ENCODE results near the gene GAL3ST1. TPM values are rescaled to one million over a fixed set of nuclear protein-coding genes. Genes with fewer than 3 reads are reported as not detected.
"Not testable (repeated sequence)": the region's sequence is repeated elsewhere in the genome, so short reads cannot be mapped to it uniquely, and the experiment has no call there.

Gene GAL3ST1
- total RNA-seq, 1 donor from 2014 or later = 4.3 TPM

- Histone ChIP-seq H3K9me3 (ENCODE audit: low read depth) (no peaks in the 10 kb centered on the region), H3K36me3 (no peaks in the 10 kb centered on the region), H3K27me3 (no peaks in the 10 kb centered on the region), H3K27ac (no peak overlapping the region), H2AFZ (replicated peaks) (no peak overlapping the region), H3K79me2 (ENCODE audit: low read depth) (no peaks in the 10 kb centered on the region), H4K20me1 (ENCODE audit: low read depth) (no peaks in the 10 kb centered on the region), H3K4me2 (no peak overlapping the region), H3K4me3 (no peak overlapping the region), H3K4me1 (peaks cover 3% of the 10 kb centered on the region), H3F3A (ENCODE audit: low read depth) (no peaks in the 10 kb centered on the region), H3K9ac (no peak overlapping the region)
- no peak for DNase-seq (ENCODE audit: low spot score)
- Mint-ChIP-seq H3K27me3 (ENCODE audit: insufficient read depth, low read depth) (peaks cover 2% of the 10 kb centered on the region), H3K27ac (no peak overlapping the region), H3K4me3 (no peak overlapping the region), H3K9me3 (no peaks in the 10 kb centered on the region), H3K36me3 (no peaks in the 10 kb centered on the region), H3K4me1 (peaks cover 16% of the 10 kb centered on the region)
- no peak for TF ChIP-seq EZH2 (IDR thresholded peaks at IDR 0.05)
- TF ChIP-seq EZH2phosphoT487 (IDR thresholded peaks at IDR 0.05) = no peak
- TF ChIP-seq CTCF (IDR thresholded peaks at IDR 0.05) = no peak
Observed at GRCh38 chr22:30561402-30562189, 12.9 kb downstream of the GAL3ST1 start.

- not testable (repeated sequence) for H4K20me1 ChIP-seq (ENCODE audit: low read depth); H3K4me3 Mint-ChIP-seq; H3K27me3 Mint-ChIP-seq (ENCODE audit: insufficient read depth, low read depth); H3F3A ChIP-seq (ENCODE audit: low read depth); H3K9ac ChIP-seq; DNase-seq (ENCODE audit: low spot score); H3K79me2 ChIP-seq (ENCODE audit: low read depth); H3K27ac Mint-ChIP-seq; H3K4me2 ChIP-seq; H3K36me3 ChIP-seq; H3K9me3 ChIP-seq (ENCODE audit: low read depth); H2AFZ ChIP-seq (replicated peaks); H3K27ac ChIP-seq; H3K4me3 ChIP-seq; H3K36me3 Mint-ChIP-seq; H3K27me3 ChIP-seq; H3K9me3 Mint-ChIP-seq; H3K4me1 ChIP-seq
- TF ChIP-seq CTCF (IDR thresholded peaks at IDR 0.05) = peak; percentile 15
- peaks cover 13% of the 10 kb centered on the region for H3K4me1 Mint-ChIP-seq
Observed at GRCh38 chr22:30560643-30561202, 13.7 kb downstream of the GAL3ST1 start.

- Histone ChIP-seq H3K9ac (no peak overlapping the region), H3K36me3 (no peaks in the 10 kb centered on the region), H3K79me2 (ENCODE audit: low read depth) (no peaks in the 10 kb centered on the region), H3K9me3 (ENCODE audit: low read depth) (no peaks in the 10 kb centered on the region), H3K4me2 (no peak overlapping the region), H3F3A (ENCODE audit: low read depth) (no peaks in the 10 kb centered on the region), H3K27me3 (no peaks in the 10 kb centered on the region), H3K27ac (no peak overlapping the region), H3K4me3 (no peak overlapping the region), H3K4me1 (peaks cover 3% of the 10 kb centered on the region), H2AFZ (replicated peaks) (no peak overlapping the region), H4K20me1 (ENCODE audit: low read depth) (no peaks in the 10 kb centered on the region)
- no peaks in the 10 kb centered on the region for H3K36me3 Mint-ChIP-seq
- peaks cover 2% of the 10 kb centered on the region for H3K27me3 Mint-ChIP-seq (ENCODE audit: insufficient read depth, low read depth)
- H3K4me1 Mint-ChIP-seq = peaks cover 13% of the 10 kb centered on the region
- no peak overlapping the region for H3K27ac Mint-ChIP-seq
- no peak for DNase-seq (ENCODE audit: low spot score)
- H3K4me3 Mint-ChIP-seq = no peak overlapping the region
- TF ChIP-seq CTCF (IDR thresholded peaks at IDR 0.05) (no peak), EZH2phosphoT487 (IDR thresholded peaks at IDR 0.05) (no peak), EZH2 (IDR thresholded peaks at IDR 0.05) (no peak)
- no peaks in the 10 kb centered on the region for H3K9me3 Mint-ChIP-seq
Observed at GRCh38 chr22:30559889-30560288, 14.6 kb downstream of the GAL3ST1 start.

All from neural progenitor cell (in vitro differentiated cells).